ENCODE results near the gene SIN3A.

Gene SIN3A

DNA sequence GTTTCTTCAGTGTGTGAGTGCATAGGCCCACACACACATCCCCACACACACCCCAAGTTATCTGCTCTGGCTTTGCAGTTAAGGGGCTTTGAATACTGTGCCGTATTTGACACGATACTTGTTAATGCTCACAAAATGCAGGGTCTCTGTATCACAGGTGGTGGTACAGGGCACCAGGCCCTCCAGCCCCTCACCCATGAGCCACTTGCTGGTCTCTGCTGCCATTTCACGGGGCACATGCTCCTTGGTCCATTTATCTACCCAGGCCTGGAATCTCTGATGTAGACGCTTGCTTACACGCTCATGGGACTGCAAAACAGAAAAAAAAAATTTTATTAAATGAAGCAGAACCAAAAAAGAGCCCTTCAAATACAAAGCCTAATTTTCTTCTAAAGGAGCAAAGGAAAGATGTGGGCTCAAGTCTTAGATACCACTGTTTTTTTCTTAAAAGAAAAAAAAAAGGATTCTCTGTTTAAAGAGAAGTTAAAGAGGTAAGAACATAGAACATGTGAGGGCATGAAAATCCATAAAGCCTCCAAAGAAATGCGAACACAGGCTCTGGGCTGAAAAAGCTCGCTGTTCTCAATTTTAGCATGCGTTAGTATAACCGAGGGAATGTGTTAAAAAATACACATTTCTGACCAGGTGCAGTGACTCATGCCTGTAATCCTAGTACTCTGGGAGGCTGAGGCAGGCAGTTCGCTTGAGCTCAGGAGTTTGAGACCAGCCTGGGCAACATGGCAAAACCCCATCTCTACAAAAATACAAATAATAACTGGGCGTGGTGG, 79.4 kb downstream of the SIN3A start:
- DNase-seq (no peak), ATAC-seq (no peak)

GRCh38 chr15:75371486-75371885, 80.0 kb downstream of the SIN3A start:
- DNase-seq: no peak
- no peak for ATAC-seq

DNA sequence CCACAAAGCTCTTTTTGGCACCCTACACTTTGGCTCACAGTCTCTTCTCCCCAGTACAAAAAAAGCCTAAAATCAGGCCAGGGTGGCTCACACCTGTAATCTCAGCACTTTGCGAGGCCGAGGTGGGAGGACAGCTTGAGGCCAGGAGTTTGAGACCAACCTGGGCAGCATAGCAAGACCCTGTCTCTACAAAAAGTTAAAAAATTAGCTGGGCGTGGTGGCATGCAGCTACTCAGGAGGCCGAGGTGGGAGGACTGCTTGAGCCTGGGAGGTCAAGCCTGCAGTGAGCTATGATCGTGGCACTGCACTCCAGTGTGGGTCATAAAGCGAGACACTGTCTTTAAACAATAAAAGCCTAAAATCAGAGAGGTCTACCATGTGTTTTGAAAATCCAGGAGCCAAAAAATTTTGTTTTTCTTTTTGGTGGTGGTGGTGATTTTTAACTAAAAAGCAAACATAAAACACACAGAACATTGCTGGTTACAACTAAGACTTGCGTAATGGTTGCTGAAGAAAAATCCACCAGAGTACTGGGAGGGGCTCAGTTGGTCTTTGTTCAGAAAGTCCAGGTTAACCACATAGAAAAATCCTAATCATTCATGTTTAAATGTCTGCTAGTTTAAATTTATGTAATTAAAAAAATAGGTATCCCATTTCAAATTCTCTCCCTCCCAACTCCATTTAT, 81.5 kb downstream of the SIN3A start:
- ATAC-seq (no peak), DNase-seq (no peak)

GRCh38 chr15:75368689-75369239, 82.7 kb downstream of the SIN3A start:
- no peak for DNase-seq
- ATAC-seq: no peak

- ATAC-seq (peak; percentile 95), DNase-seq (peak; percentile 97)
Measured at GRCh38 chr15:75367913-75368688, 83.4 kb downstream of the SIN3A start, which contains the start of gene MAN2C1. TSS of gene MAN2C1 (minus strand) at chr15:75368607. CDS start at chr15:75368583, 24 bp downstream.

- DNase-seq (no peak), ATAC-seq (no peak)
Measured at GRCh38 chr15:75367406-75367912, 84.0 kb downstream of the SIN3A start.

GRCh38 chr15:75367006-75367405, 84.5 kb downstream of the SIN3A start:
- DNase-seq (no peak), ATAC-seq (no peak)

- DNase-seq (no peak), ATAC-seq (no peak)
Measured at GRCh38 chr15:75366163-75366562, 85.3 kb downstream of the SIN3A start.

GRCh38 chr15:75364881-75365280, 86.6 kb downstream of the SIN3A start:
- DNase-seq (no peak), ATAC-seq (no peak)

- DNase-seq: no peak
- ATAC-seq: no peak
Measured at GRCh38 chr15:75363786-75364185, 87.7 kb downstream of the SIN3A start.

- ATAC-seq (no peak), DNase-seq (no peak)
Measured at GRCh38 chr15:75362642-75363249, 88.7 kb downstream of the SIN3A start.

DNA sequence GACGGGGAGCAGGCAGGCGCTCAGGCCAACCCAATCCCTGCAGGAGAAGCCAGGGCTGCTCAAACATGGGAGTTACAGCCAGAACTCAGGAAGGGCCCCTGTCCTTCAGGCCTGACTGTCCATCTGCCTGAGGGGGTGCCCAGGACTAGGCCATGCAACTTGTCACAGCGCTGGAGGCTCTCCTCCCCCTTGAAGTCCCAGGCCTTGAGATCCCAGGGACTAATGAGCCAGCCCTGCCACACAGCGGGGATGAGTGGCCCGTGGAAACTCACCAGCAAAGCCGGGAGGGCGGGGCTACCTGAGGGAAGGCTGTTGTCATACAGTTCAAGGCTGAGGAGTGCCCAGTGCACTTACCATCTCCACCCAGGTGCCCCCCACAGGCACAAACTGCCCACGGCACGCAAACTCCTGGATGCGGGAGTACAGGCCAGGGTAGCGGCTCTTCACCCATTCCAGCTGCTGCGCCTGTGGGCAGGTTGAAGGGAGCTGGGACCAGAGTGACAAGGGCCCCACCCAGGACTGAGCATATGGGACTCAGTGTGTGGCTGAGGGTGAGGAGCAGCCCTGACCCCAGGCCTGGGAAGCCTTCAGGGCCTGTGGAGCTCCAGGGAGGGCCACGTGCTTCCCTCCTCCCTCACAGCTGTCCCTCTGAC, 89.4 kb downstream of the SIN3A start:
- ATAC-seq: no peak

DNA sequence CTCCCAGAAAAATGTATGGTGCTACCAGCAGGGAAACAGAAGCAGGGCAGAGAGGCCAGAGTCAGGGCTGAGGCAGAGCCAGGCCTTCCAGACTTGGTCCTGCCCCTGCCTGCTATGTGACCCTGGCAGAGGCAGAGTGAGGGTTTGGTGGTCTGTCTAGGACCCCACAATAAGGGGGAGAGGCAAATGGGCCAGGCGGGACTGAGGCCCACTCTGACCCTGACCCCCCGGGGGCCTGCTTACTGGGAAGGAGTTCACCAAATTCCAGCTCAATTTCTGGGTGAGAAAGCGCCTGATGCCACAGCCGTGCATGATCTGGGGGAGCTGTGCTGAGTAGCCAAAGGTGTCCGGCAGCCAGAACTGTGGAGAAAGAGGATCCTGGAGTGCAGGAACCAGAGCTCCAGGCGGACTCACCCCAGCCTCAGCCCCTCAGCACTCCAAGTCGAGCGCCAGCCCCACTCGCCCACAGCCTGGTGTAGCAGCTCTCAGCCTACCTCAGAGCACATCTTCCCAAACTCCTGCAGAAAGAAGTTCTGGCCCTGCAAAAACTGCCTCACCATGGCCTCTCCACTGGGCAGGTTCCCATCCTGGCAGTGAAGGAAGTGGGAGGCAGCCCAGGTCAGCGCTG, 90.0 kb downstream of the SIN3A start:
- DNase-seq (no peak), ATAC-seq (no peak)

More for the DNA sequence above, 89.4 kb downstream of the SIN3A start:
- no peak for DNase-seq

- ATAC-seq (no peak), DNase-seq (no peak)
Measured at GRCh38 chr15:75360856-75361255, 90.6 kb downstream of the SIN3A start.

DNA sequence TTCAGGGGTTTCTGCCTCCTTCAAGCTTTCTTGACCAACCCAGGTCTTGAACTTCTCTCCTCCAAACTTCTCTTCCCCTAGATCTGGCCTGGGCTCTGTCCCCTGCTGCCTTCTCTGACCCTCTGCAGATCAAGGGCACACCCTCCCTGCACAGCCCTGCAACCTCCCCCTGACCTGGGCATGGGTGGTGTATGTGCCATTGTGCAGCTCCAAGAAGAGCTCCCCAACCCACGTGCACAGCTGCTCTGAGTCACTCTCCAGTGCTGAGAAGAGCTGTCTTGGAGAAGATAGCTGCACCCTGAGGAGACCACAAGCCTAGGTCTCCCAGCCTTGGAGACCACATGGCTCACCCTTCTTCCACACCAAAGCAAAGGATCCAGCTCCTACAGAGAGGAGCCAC, 91.1 kb downstream of the SIN3A start:
- ATAC-seq (no peak), DNase-seq (no peak)

DNA sequence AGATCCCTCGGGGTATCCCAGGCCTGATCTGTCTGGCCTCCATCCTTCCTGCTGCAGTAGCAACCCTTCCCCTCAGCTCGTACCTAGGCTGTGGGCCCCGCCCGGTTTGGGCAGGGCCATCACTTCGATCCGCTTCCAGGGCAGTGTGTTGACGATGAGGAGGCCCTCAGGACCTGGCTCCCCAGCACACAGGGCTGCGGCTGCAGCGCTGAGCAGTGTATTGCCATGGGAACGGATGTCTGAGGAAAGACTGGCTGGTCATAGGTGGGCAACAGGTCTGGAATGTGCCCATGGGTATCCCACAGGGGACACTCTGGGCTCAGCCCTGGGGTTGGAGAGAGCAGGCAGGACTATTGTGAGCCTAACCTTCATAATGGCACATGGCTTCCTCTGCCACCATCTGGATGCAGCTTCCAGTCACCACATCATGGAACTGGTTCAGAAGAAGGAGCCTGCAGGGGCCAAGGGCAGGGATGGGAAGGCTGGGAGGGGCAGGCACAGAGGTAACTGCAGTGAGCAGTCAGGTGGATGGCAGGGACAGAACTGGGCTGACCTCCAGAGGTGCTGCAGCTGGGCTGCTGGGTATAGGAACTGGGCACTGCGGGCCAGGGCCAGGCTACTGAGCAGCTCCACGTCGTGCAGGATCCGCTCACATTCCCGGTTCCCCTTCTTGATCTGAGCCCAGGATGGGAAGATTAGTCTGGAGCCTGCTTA, 91.8 kb downstream of the SIN3A start:
- ATAC-seq (no peak), DNase-seq (no peak)

DNA sequence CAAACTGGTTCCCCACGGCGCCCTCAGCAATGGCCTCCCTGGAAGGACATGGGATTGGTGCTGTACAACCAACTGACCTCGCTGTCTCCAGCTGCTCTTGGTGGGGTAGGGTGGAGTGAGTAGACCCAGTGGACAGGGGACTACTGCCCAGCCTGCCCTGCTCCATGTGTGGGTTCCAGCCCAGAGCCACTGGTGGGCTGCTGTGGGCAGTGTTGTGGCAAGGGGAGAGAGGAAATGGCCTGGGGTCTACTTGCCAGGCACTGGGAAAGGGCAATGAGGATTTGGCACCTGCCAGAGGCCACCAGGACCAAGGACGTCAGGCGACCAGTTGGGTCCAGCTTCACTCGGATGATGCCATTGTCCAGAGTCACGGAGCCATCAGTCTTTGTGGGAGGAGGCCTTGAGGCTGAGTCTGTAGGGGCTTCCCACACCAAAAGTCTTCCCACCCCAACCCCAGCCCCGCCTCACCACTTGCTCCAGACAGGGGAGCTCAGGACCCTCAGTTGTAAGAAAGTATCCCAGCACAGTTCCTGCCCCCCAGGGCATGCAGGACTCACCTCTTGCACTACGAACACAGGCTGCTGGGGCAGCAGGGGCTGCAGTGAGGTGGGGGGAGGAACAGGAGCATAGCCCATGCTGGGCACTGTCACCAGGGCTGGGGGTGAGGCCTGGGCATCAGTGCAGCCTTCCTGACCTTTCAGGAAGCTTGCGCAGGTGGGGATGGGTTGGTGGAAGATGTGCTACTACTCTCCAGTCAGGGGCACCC, 92.5 kb downstream of the SIN3A start:
- DNase-seq (no peak), ATAC-seq (no peak)

GRCh38 chr15:75357976-75358673, 93.4 kb downstream of the SIN3A start:
- no peak for DNase-seq
- no peak for ATAC-seq

DNA sequence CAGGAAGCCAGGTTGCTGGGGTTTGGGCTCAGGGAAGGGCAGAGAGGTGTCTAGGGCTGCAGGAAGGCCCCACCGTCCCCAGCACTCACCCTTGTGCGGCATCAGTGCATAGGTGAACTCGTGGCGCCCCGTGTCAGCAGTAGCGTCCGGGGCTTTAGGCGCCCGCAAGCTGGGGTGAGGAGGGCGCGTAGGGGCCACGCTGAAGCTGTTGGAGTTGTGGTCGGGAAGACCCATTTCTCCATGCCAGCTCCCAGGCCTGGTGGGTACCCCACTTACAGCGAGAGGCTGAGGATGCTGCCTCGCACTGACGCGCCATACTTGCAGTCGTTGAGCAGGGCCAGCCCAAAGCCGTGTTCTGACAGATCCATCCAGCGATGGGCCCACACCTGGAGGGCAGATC, 95.0 kb downstream of the SIN3A start:
- no peak for DNase-seq
- no peak for ATAC-seq

Measured in stimulated activated naive CD8-positive, alpha-beta T cell treated with anti-CD3 and anti-CD28 coated beads, Interleukin-15, Interleukin-2, amounts not matched to agents 100 U/mL and 50 U/mL, for 24 hours (primary cell).